HG03095 (cell line): ENCODE data around the gene WNT5B.

Source experiments
- ATAC-seq: cut with Tn5 transposase; IDR thresholded peaks from one replicate; pipeline ENCODE4 v1.9.1; 2021; ENCODE audit warnings: moderate library complexity; ENCODE audit not compliant: unreplicated experiment

WNT5B gene

DNA sequence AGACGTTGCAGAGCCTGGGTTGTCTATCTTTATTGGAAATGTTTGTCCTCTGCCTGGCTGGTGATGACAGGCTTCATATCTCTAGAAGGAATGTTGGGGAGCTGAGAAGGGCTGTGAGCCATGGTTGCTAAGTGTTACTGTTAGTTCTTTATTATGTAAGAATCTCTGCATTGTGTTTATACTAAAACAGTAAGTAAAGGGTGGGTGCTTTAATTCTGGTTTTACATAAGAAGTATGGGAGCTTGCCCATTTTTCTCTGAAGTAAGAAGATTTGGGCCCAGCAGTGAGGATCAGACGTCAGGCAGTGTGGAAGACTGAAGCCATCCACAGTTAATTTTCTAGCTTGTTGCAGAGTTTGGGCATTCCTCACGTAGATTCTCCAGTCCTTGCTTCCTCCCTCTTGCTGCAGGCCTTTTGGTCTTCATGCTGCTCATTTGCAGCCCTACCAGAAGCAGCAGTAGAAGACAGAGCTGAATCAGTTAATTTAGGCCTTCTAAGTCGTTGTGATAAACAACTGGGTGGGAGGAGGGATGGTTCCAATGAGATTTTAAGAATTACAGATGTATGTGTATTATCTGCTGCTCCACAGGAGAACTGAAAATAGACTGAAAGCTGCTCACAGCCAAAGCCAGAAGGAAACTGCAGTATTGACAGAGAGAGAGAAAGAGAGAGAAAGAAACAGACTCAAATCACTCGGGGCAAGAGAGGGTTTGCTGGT is 21.4 kb downstream of the WNT5B start:
- no peak for ATAC-seq

DNA sequence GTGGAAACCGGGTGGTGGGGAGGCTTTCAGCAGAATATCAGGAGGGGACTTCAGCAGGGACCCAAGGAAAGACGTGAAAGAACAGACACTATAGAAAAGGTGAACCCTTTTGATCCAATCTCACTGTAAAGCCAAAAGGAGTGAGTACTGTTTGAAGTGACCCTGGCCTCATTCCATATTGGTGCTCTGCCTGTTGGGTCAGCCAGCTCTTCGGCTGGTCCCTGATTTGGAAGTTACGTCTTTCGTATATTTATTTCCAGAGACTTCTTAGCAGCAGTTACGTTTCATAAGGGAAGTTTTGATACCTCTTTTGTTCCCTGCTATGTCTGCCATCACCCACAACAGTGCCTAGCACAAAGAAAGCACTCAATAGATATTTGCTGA is 21.9 kb downstream of the WNT5B start:
- no peak for ATAC-seq

DNA sequence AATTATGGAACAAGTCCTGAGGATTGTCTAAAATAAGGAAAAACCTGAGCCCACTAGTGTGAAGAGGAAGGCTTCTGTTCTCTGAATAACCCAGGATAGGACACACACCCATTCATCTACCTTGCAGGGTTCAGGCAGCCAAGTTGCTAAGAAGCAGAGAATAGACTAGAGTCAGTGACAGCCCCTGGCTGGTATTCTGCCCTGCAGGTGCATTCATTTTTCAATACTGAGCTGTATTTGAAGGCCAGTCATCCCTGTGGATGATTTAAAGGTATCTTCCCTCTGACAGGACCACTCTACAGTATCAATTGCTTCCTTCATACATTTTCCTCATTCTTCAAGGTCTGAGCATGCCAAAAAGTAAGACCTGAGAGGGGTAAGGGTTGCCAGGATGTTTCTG is 22.9 kb downstream of the WNT5B start:
- ATAC-seq = no peak

DNA sequence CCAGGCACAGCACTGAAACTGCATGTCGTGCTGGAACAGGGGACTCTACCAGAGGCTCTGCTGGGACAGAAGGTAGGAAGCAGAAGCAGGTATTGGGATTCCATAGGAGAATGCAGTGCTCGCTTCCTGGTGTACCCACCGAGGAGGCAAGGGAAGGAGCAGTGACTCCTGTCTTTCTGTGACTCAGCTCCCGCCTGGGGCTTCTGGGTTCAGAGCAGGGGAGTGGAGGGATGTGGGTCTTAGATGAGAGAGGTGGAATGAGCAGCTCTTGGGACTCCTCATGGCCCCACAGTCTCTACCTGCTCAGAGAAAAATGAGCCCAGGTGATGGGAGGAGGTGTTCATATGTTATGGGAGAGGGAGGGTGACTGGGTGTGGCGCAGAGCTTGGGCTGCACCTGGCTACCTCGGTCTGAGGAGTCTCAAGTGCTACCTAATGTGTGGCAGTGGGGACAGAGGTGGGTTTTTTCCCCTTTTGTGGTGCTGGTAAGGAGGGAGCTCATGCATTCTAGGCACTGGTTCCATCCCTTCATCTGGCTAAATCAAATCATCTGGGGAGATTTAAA is 26.3 kb downstream of the WNT5B start:
- ATAC-seq = no peak

DNA sequence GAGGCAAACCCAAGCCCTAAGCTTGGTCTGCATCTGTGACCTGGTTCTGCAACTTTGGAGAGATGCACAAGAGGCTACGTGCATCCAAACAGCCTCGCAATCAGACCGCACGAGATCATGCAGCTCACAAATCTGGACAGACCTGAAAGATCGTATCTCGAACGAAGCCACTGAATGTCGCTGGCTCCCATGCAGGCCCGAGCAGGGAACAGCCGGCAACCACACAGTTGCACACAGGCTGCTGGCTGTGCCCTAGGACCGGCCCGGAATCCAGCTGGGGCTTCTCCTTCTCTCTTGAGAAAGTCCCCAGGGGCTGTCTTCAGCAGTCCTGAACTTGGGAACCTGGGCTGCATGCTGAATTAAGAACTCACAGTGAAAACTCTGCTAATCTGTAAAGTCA is 27.9 kb downstream of the WNT5B start:
- ATAC-seq = no peak

DNA sequence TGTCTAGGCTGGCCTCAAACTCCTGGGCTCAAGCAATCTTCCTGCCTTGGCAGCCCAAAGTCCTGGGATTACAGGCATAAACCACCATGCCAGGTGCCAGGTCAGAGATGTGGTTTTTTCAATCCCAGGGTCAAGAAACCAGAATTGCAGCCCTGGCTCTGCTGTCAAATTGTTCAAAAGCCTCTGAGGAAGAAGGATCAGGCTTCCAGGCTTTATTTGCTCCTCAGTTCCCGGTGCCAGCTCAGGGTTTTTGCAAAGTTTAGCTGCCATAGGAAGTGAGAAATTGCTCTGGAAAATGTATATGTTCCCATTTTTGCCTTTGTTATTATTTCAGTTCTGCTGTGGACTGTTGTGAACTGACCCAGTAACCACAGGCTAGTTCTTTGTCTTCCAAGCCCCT is 28.7 kb downstream of the WNT5B start:
- ATAC-seq = no peak

DNA sequence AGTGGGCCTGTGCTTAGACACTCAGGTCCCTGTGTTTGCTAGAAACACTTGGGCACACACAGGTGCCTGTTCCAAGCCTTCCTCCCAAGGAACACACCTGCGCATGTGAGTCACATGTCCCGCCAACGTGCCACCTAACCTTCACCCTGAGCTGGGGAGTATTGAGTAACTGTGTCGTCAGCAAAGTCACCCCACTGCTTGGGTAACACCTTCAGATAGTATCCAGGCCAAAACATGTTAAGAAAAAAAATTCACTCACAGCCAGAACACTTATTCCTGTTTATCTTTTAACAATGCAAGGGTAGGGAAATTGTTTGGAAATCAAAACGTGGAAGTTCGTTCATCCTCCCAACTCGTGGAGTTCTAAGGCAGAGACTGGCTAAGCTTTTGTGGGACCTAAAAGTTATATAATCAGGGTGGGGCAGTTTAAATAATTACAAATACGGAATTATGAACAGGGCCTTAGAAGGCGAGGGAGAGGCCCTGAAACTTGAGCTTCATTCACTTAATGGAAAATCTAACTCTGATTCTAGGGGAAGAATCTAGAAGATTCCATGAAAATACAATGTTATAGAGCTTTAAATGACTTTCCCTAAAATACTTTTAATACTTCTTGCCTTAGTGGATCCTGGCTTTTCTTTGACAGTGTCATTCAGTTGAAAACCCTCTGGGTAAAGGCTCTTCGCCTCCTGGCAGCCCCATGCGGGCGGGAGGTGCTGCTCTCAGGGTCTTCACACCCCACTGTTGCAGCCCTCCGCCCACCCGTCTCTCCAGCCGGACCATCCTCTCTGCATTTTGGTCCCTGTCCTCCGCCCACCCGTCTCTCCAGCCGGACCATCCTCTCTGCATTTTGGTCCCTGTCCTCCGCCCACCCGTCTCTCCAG is 31.5 kb downstream of the WNT5B start:
- ATAC-seq = no peak

DNA sequence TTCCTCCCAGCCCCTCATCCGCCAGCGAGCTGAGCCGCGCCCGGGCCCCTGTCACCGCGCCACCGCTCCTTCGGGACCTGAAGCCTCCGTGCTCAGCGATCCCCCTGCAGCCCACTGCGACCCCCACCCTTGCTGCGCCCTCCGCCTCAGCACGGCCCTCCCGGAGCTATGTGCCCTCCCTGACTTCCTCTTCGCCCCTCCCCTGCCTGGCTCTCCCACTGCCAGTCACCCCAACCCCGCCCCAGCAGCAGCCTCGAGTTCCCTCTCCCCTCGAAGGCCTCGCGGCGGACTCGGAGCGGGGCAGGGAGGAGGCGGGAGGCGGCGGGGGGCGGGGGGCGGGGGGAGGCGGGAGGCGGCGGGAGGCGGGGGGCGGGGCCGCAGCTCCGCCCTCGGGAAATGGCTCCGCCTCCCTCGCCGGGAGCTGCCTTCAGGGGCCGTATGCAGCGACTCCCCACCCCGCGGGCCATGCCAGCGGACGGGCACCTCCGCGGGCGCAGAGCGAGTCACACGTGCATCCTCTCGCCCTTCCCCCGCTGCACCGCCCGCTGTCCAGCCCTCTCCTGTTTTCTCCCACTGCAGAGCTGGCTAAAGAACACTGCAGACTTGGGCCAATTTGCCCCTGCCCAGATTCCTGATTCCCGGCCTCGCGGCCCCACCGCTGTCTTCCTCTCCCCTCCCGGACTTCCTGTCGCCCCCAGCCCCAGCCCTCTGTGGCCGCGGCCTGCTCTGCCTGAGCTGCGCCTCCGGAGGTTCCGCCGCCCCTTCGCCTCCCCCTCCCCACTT is 32.7 kb downstream of the WNT5B start:
- no peak for ATAC-seq

DNA sequence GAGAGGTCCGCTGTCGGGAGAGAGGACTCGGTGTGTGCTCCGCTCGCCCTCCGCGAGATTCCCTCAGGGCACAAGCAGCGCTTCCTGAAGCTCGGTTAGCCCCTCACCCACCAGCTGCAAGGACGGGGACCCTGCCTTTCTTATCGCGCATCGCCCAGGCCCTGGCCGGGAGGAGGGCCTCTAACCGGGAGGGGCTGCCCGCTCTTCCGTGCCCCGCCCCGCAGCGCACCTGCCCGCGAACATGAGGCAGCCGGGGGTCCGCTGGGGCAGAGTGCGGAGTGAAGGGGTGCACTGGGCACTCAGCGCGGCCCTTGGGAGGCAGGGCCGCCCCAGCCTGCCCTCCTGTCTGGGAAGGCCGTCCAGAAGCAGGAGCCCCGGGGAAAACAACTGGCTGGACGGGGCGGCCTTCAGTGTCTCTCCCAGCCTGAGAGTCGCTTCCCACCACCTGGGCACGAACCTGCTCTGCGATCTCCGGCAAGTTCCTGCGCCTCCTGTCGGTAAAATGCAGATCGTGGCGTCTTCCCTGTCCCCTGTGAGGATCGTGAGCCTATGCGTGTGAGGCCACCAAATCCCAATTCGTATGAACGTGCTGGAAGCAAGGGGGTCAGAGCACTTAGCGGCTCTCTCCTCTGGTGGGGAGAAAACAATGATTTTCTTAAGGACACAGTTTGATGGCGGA is 33.9 kb downstream of the WNT5B start:
- ATAC-seq = no peak

DNA sequence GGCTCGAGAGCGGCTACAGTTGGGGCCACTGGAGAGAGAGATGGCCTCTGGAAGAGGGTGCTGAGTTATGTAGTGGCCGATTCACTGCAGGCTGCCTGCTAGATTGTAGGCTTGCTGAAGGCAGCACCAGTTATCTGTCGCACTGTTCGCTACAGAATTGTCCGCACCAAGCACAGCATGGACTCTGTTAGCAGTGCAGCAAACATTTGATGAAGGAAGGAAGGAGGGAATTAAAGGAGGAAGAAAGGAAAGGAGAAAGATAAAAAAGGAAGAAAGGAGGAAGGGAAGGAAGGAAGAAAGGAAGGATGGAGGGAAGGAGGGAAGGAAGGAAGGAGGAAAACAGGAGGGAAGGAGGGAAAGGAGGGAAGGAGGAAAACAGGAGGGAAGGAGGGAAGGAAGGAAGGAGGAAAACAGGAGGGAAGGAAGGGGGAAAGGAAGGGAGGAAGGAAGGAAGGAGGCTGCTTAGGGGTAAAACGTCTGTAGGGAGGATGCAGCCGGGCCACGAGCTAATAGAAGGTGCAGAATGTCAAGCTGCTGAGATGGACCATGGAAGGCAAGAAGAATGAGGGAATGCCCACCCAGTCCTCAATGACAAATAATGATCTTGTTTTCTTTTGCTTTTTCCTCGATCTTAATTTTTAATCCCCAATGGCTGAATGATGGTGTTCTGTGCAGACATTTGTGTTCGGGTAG is 34.6 kb downstream of the WNT5B start:
- ATAC-seq = no peak

DNA sequence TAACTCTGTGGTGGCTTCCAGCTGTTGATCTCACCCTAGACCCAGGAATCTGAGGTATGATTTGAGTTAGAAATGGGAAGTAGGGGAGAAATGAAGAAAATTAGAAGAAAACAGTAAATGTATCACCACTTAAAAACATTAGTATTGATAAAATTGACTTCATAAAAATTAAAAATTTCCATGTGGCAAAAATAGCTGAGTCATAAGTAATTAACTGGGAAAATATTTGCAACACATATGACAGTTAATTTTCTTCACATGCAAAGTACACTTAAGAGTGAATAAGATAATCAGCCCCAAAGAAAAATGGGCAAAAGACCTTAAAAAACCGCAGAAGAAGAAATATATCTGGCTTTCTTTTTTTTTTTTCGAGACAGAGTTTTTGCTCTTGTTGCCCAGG is 36.3 kb downstream of the WNT5B start:
- ATAC-seq = no peak

DNA sequence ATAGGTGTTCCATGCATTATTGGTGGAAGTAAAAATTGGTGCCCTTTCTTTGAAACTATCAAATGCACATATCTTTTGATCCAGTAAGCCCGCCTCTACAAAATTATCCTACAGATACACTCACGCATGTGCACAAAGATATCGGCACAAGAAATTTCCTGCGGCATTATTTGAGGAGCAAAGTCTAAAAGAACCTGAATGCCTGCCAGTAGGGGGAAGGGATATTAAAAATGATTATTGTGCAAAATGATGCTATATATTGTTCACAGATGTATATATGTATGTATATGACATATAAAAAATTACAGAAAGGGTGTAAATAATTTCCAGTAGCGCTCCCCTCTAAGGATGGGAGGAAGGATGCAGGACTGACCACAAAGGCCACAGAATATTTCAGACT is 37.2 kb downstream of the WNT5B start:
- no peak for ATAC-seq

DNA sequence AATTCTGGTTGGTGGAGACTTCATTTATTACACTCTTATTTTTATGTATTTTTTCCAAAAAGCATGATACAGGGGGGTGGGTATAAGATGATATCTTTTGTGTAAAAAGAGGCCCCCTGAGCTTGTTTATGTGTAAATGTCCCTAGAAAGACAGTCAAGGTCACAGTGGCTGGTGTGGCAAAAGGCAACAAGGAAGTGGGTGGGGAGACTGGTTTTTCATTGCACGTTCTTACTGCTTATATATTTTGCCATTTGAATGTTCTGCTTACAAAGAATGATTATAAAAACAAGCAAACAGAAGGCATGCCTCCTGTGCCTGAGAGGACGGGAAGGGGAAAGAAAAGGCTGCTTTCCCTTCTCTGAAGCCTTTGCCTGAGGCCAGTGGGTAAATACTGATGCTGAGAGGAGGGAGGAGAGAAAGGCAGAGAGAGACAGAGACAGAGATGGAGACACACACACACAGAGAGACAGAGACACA is 37.7 kb downstream of the WNT5B start:
- ATAC-seq = no peak

DNA sequence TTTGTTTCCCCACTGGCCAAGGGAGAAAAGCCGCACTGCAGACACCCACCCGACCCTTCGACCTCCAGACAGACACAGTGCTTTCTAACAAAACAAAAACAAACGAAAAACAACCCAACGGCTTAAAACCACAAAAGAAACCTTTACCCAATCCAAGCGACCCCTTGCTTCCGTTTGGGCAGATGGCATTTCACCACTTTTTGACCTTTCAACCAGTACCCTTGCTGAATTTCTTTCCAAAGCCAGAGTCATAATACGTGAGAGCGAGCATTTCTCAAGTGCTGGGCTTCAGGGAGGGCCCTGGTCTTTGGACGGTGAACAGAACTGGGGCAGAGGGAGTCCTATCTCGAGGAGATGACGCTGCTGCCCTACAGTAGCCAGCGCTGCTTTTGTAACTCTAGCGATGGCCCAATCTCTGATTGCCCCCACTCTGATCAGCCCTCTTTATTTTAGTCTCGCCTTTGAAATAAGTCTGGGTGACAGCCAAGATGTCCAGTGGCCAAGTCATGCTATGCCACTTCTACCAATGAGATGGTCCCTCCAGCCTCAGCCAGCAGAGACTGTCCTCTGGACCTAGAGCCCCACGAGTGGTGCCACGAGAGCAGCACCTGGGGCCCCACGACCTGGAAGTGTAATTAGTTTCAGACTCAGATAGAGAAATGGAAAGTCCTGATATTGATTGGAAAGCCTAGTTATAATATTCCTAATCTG is 40.0 kb downstream of the WNT5B start:
- ATAC-seq = no peak

DNA sequence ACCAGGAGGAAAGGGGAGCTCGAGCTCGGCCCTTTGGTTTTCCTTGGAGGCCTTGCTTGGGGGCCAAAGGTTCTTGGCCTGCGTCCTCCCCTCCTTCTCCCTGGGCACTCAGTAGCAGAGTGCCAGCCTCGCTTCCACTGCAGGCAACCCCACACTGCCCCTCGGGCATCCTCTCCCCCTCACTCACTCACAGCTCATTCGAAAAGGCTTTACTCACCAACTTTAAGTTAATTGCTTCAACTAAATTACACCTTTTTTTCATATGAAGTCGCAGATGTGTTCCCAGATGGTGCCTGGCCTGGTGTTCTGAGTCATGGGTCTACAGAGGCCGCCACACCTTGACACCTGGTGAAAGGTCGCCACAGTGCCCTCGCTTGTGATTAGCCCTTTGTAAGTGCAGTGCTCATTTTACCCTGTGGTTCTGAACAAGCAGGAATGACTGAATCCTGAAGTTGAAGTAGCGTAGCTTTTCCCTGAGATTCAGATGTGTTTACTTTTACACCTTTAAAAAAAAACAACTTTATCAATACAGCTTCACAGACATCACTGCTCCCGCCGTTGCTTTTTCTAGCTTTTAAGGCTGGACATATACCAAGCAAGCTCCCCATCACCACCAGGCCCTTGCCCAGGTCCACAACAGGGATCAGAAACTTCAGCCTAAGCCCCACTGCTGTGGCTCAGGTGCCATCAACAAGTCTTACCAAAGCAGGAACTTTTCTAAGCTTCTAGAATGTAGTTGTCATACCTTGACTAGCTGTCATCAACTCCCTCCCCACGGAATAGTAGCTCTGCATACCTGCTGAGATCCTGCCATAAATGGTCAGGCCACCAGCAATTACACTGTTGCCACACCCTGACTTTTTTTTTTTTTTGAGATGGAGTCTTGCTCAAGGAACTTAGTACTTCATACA is 41.6 kb downstream of the WNT5B start:
- no peak for ATAC-seq

DNA sequence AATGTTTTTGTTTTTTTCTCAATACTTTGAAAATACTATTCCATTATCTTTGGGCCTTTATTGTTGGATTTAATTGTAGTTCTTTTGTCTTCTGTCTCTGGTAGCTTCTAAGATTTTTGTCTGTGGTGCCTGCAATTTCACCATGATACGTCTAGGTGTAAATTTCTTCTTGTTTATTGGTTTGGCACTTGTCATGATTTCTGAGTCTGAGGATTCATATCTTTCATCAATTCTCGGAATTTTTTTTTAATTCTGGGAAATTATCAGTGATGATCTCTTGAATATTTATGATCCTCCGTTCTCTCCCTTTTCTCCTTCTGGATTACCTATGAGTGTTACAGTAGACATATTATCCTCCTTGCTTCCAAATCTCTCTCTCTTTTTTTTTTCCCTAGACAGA is 47.0 kb downstream of the WNT5B start:
- no peak for ATAC-seq

DNA sequence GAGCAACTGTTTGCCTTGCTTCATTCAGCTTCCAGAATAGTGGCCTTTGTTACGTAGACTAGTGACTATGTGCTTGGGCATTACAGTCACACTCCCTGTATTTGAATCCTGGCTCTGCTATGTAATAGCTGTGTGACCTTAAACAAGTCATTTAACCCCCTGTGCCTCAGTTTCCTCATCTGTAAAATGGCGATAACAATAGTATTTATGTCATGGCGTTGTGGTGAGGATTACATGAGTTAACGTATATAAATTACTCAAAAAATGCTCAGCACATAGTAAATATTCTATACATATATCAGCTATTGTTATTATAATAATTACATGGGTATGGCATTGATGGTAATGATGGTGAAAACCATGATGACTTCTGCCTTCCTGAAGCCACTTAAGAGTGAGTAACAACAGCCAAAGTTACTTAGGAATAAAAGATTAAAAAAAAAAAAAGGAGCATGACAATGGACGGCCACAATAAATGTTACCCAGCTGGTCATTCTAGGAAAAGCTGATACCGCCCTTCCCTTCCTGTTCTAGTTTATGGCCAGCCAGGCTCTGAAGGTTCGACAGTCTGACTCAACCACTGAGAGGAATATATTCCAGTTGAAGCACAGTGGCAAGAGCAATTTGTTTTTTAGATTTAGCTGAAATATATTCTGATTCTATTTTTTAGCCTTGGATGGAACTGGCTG is 51.9 kb downstream of the WNT5B start:
- ATAC-seq = no peak

DNA sequence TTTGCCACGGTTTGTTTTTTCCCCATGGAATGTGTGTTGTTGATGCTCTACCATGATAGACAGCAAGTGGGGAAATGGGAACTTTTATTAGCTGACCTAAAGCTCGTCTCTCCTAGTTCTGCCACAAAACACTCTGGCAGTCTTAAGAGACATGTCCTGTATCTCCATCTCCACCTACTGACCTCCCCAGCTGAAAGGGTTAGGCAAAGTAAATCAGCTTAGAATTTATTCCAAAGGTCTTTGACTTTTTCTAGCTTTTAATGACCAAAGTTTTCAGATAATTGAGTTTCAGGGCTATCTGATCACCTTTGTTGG is 52.4 kb downstream of the WNT5B start:
- no peak for ATAC-seq
